ENCODE measurements around the gene VASH1.

Gene VASH1

DNA sequence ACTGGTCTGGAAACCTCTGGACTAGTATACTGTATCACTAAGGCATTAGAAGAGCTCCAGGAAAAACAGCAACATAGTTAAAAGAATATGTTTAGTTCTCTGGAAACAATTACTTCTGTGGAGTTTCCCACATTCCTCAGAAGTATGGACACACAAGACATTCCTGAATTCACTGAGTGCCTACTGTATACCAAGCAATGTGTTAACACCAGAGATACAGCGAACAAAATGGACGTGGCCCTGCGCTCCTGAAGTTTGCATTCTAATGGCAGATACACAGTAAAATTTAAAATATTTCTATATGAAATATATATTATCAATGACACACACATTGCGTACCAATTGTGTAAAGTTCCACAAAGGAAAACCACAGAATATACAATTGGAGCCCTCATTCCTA is 50.3 kb downstream of the VASH1 start:
- TF ChIP-seq GATA3 (IDR thresholded peaks at IDR 0.05; ENCODE audit: low read depth, low read length) (no peak), GATA2 (IDR thresholded peaks at IDR 0.05; ENCODE audit: low read depth, low read length) (no peak)

DNA sequence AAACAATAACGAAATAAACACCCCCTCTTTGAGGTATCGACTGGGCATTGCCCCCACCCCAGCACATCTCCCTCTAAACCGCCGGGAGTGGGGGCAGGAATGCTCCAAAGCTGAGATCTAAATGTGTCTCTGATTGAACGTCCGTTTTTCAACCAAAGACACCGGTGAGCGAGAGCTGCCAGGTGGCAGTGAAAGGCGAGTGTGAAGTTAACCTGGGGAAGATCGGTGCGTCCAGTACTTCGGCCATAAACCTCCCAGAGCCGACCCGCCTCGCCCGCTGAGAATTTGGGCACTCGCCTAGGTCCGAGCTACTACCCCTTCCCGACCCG is 50.8 kb downstream of the VASH1 start:
- TF ChIP-seq GATA2 (IDR thresholded peaks at IDR 0.05; ENCODE audit: low read depth, low read length) = no peak
- no peak for TF ChIP-seq GATA3 (IDR thresholded peaks at IDR 0.05; ENCODE audit: low read depth, low read length)

DNA sequence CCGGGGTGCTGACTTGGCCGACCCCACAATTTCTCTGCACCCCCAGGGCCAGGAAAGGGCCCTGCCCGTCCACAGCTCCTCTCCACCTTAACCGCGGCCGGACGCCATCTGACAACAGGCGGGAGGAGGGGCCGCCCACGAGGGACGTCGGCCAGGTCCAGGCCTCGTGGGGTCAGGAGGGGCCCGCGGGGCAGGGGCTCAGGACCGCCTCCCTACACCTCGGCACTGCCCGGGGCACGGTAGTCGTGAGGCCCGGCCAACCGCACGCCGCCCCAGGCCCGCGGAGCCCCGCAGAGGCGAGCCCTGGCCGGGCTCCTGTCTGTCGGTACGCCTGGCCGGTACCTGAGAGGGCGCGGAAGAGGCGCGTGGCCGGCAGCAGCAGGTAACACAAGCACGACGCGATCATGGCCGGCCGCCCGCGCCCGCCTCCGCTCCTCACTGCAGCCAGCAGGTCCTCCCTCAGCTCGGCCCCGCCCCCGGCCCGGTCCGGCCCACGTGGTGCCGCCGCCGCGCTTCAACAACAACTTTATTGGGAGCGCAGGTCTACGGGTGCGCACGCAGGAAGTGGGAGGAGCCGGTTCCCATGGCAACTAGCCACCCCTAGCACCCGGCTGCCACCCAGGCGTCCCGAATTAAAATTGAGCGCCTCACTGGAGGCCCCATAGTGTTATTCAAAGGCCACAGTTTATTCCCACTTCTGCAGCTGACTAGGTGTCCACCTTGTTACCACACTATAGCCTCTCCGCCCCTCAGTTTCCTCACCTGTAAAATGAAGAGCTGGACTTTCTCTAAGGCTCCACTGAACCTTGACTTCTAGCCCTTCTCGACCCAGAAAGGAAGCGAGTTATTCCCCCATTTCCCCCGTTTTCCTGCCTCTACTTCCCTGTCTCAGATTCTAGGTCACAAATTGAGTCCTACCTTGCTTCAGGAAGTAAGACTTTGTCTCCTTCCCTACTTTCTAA is 51.4 kb downstream of the VASH1 start, which contains the start of gene ANGEL1:
TSS of gene ANGEL1 (minus strand) at position 461 of the 962 bp plus-strand sequence. CDS start at position 406, 55 bp downstream.
- TF ChIP-seq GATA3 (IDR thresholded peaks at IDR 0.05; ENCODE audit: low read depth, low read length) (no peak), GATA2 (IDR thresholded peaks at IDR 0.05; ENCODE audit: low read depth, low read length) (no peak)

DNA sequence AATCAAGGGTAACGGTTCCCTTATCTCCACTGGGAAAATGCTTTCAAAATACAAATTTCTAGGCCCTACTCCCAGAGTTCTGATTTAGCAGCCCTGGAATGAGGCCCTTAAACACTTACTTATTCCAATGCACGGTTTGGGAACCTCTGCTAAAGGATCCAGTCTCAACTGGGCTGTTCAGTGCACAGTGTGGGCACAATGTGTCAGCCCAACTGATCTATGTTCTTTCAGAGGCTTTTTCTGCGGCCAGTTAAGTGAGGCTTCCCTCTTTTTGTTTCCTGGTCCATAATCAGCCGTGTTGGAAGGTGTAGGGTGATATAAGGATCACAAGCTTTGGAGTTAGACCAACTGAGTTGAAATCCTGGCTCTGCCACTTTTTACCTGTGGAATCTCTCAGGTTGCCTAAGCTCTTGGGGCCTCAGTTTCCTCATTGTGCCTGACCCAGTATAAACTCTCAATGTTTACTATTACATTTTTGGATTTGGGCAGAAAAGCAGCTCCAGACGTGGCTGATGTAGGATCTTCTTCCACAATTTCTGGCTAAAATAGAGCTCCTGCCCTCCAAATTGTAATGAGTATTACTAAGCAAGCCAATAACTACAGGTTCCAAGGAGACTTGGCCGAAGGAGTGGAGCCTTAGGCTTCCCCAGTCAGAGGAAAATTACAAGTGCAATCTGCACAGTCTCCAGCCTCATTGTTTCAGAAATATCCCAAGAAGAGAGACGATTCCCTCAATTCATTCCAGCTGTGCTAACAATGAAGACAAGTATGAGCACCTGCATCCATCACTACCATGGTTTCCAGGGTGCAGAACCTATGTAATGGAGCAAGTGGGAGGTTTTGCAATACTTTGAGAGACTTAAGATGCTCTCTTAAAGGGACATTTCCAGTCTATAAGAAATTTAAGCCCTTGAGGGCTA is 53.7 kb downstream of the VASH1 start:
- TF ChIP-seq GATA2 (IDR thresholded peaks at IDR 0.05; ENCODE audit: low read depth, low read length) (no peak), GATA3 (IDR thresholded peaks at IDR 0.05; ENCODE audit: low read depth, low read length) (no peak)

DNA sequence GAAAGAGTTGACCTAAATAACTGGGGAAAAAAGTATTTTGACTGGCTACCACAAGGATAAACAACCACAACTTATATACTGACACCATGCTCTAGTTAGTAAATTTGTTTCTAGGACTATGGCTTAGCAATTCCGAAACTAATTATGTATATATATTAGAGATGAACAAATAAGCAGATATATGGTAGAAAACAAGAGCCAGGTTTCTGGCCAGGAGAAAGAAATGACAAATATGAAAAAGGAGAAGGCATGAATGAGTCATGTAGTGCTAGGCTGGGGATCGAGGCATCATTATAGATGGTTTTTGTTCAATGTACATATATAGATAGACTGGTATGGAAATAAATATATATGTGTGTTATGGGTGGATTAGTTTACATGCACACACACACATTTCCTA is 59.4 kb downstream of the VASH1 start:
- TF ChIP-seq GATA2 (IDR thresholded peaks at IDR 0.05; ENCODE audit: low read depth, low read length) (no peak), GATA3 (IDR thresholded peaks at IDR 0.05; ENCODE audit: low read depth, low read length) (no peak)

DNA sequence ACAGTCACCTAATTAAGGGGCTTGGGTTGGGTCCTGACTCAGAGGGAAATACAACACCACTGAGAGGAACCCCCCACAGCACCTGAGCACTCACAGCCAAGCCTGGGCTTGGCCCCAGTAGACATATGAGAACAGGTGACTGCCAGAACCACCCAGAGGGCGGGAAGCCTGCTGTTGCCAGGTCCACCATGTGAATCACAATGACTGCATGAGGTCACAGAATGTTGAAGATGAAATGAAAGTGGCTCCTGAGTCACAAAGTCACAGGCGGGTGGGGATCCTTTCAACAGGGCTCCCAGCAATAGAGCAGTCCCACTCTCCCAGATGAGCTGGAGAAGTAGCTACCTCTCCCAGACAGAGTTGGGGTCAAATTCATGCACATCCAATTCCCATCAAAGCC is 64.9 kb downstream of the VASH1 start, which contains the start of gene LRRC74A:
TSS of gene LRRC74A (plus strand) at position 287 of the 400 bp plus-strand sequence. CDS start 290 bp downstream, outside the sequence.
- TF ChIP-seq GATA2 (IDR thresholded peaks at IDR 0.05; ENCODE audit: low read depth, low read length) = no peak
- no peak for TF ChIP-seq GATA3 (IDR thresholded peaks at IDR 0.05; ENCODE audit: low read depth, low read length)

DNA sequence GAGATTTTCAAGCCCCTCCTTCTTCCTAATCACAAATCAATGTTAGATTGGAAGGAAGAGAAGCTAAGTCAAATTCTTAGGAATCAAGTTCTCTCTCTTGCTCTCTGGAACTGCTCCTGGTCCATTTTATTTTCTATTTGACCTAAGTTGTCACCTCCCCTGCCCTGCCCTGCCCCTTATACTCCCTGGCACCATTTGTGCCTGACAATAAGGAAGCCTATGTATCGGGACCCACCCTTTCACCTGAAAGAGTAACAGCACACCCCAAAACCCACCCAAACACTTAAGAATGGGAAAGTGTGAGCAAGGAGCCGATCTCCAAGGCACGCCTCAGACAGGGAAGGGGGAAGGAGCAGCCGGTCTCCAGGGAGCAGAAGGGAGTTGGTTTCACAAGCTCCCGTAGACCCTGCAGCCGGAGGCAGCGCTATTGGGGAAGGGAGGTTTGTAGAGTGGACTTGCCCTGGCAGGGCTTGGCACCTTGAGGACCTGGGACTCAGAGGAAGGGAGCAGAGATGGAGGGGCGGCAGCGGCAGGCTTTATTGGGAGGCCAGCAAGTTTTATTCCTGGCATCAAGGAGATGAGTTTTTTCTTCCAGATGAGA is 66.5 kb downstream of the VASH1 start:
- TF ChIP-seq GATA2 (IDR thresholded peaks at IDR 0.05; ENCODE audit: low read depth, low read length) (no peak), GATA3 (IDR thresholded peaks at IDR 0.05; ENCODE audit: low read depth, low read length) (no peak)

DNA sequence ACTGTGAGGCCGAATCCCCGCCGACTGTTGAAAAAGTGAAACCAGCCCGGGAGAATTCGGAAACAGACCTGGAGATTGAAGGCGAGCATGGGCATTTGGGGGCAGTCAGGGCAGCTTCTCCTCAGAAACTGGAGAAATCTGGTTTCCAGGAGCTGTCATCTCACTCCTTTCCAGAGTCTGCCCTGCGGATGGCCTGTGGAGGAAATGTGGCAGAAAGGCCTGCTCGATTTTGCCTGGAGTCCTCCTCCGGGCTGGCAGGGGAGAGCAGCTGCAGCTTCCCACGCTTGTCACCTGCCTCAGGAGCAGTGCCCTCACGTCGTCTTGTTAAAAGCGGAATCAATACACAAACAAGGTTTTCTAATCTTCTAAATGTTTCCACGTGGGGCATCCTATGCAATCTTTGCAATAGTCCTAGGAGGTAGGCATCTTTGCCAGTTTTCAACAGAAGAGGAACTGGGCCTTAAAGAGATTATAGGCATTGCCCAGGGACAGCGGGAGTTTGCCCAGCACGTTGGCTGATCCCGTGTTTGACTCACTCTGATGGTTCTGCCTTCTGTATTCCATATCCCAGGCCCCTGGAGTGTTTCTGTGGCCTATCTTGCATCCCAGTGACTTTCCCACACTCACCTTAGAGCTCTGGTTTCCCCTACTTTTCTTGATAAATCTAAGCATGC is 67.2 kb downstream of the VASH1 start:
- no peak for TF ChIP-seq GATA3 (IDR thresholded peaks at IDR 0.05; ENCODE audit: low read depth, low read length)
- no peak for TF ChIP-seq GATA2 (IDR thresholded peaks at IDR 0.05; ENCODE audit: low read depth, low read length)

DNA sequence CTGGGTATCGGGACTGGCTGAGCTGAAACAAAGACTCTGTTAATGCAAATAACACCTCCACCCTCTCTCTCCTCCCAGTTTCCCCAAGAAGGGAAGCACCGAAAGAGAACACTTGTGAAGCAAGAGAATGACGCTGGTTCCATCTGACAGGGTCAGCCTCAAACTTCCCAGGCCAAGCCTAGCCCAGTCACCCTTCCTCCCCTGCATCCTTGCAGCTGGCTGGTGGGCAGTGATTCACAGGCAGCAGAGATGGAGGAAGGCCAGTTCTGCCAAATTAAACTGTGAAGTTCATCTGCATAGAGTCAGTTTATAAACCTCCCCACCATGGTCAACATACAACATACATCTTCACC is 67.7 kb downstream of the VASH1 start:
- TF ChIP-seq GATA2 (IDR thresholded peaks at IDR 0.05; ENCODE audit: low read depth, low read length) (no peak), GATA3 (IDR thresholded peaks at IDR 0.05; ENCODE audit: low read depth, low read length) (no peak)

DNA sequence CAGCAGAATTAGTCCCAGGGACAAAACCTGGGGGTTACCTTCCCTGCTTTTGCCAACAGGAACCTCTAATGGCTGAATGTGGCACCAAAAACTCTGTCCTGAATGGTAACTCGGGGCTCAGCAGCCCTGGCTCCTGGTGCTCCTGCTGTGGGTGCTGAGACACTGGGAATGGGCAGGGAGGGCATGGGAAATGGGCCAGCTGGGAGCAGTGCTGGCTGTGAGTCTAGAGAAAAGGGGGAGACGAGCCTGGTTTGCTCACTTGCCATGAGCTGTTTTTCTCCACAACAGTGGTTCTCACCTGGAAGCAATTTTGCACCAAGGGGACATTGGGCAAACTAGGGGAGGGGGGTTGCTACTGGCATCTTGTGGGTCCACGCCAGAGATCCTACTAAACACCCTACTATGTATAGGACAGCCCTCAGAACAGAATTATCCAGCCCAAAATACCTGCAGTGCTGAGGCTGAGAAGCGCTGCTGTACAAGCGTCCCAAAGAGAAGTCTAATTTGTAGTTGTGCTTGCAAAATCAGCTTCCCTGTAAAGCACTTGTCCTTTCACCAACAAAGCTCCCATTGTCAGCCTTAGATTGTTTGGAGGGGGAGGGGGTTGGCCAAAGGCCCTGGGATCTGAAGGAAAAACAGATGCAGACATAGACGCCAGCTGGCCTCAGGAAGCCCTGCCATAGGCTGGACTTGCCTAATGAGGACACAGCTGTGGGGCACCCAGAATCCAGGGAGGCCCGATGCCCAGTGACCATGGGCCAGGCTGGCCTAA is 68.6 kb downstream of the VASH1 start:
- TF ChIP-seq GATA2 (IDR thresholded peaks at IDR 0.05; ENCODE audit: low read depth, low read length) (no peak), GATA3 (IDR thresholded peaks at IDR 0.05; ENCODE audit: low read depth, low read length) (no peak)

DNA sequence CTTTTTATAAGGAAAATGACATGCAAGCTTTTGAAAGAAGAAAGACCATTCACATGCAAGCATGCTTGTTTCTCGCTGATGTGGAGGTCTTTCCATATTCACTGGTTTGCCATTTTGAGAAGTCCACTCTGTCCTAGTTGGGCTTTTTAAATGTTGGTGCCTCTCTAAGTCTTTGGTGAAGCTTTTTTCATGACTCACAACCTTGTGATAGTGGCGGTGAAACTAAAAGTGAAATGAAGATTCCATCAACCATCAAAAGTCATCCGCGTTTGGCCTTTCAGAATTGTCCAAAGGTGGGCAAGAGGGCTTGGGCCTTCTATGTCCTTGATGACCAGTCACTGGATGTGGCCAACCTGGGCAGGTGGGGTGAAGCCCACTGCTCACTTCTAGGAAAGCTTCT is 69.3 kb downstream of the VASH1 start:
- TF ChIP-seq GATA2 (IDR thresholded peaks at IDR 0.05; ENCODE audit: low read depth, low read length) = no peak
- TF ChIP-seq GATA3 (IDR thresholded peaks at IDR 0.05; ENCODE audit: low read depth, low read length) = no peak

DNA sequence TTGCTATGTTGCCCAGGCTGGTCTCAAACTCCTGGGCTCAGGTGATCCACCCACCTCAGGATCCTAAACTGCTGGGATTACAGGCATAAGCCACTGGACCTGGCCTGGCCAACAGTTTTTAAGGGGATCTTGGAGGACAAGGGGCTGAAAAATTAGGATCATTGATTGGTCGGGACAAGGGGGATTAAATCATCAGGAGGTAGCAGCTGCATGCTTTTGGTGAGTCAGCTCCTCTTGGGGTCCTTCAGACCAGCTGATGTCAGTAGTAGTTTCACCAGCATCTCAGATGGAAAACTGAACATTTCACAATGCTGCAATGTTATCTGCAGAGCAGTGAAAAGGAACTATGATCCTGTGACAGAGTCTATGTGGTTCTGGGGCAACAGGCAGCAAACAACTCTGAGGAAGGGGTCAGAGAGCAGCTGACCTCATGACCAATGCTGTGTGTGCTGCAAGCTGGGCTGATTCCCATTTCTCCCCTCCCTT is 71.3 kb downstream of the VASH1 start:
- TF ChIP-seq GATA2 (IDR thresholded peaks at IDR 0.05; ENCODE audit: low read depth, low read length) (no peak), GATA3 (IDR thresholded peaks at IDR 0.05; ENCODE audit: low read depth, low read length) (no peak)
